DOHH2 (cell line): ENCODE measurements around the gene MAP4K5.
"Not testable (repeated sequence)": the region's sequence is repeated elsewhere in the genome, so short reads cannot be mapped to it uniquely, and the experiment has no call there.

Experiments used
- CTCF ChIP-seq: fragments of 200-600 bp; sonication (generic); IDR thresholded peaks from one replicate; pipeline ENCODE4 v1.5.1; 2014; ENCODE audit warnings: antibody characterized with exemption, mild to moderate bottlenecking, low read depth, low read length; ENCODE audit not compliant: poor library complexity, severe bottlenecking
- EZH2phosphoT487 ChIP-seq: fragments of 200-600 bp; sonication (generic); IDR thresholded peaks from 2 replicates; pipeline ENCODE4 v1.6.1; 2017; ENCODE audit warnings: borderline replicate concordance, mild to moderate bottlenecking, antibody characterized with exemption, low read length, moderate library complexity, mixed read lengths

DNA sequence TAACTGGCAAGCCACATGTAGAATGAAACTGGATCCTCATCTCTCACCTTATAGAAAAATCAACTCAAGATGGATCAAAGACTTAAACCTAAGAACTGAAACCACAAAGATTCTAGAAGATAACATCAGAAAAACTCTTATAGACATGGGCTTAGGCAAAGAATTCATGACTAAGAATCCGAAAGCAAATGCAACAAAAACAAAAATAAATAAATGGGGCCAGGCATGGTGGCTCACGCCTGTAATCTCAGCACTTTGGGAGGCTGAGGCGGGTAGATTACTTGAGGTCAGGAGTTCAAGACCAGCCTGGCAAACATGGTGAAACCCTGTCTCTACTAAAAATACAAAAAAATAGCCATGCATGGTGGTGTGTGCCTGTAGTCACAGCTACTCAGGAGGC, 20.4 kb upstream of the MAP4K5 start:
- not testable (repeated sequence) for TF ChIP-seq CTCF, EZH2phosphoT487
